Transverse colon (tissue), 3 donors: Measurements from ENCODE around the gene RET.

ENCODE experiments used
- POLR2A ChIP-seq: fragments of 450-650 bp; IDR thresholded peaks from one replicate; pipeline ENCODE4 v1.6.1; 2016; ENCODE audit warnings: antibody characterized with exemption, mild to moderate bottlenecking, moderate library complexity
- TF ChIP-seq, protein P1 (sequence below), 5 experiments: fragments of 200-600 bp in 3 of 5; fragments of 450-650 bp in 2 of 5; sonication (generic) in 3 of 5; IDR thresholded peaks; 1 replicate in 2 of 5; 2 replicates in 3 of 5; pipeline ENCODE4 v1.5.1; 2016 to 2017; ENCODE audit warnings: antibody characterized with exemption in 5 of 5, inconsistent platforms in 3 of 5, mild to moderate bottlenecking in 2 of 5, moderate library complexity in 1 of 5

DNA sequence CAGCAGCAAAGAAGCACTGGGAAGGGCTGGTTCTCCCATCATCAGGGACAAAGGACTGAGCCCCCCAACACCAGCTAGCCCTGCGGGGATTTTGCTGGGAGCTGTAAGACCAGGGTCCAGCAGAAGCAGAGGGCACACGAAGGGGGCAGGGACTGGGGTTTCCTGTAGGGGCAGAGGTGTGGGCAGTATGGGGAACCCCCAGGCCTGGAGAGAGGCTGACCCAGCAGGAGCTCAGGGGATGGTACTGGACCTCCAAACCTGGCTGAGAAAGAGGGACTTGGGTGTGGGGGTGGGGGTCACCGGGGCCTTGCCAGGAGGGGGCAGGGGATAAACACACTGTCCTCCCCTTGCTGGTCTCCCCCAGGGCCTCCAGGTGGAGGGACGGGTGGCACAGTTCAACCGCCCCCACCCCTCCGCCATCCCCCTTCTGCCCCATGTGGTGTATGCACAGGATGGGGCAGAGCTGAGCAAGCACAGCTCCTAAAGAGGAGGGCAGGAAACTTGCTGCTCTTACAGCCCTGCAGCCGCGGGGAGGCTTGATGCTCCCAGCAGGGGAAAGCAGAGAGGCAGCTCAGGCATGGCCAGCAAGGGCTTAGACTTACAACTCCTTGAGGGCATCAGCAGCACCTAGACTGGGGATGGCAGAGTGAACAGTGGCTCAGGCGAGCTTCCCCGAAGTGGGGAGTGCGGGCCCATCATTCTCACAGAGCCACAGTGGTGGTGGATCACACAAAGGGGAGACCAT lies 12.4 kb upstream of the RET start:
- no peak for TF ChIP-seq POLR2A
- TF ChIP-seq, protein P1, sequence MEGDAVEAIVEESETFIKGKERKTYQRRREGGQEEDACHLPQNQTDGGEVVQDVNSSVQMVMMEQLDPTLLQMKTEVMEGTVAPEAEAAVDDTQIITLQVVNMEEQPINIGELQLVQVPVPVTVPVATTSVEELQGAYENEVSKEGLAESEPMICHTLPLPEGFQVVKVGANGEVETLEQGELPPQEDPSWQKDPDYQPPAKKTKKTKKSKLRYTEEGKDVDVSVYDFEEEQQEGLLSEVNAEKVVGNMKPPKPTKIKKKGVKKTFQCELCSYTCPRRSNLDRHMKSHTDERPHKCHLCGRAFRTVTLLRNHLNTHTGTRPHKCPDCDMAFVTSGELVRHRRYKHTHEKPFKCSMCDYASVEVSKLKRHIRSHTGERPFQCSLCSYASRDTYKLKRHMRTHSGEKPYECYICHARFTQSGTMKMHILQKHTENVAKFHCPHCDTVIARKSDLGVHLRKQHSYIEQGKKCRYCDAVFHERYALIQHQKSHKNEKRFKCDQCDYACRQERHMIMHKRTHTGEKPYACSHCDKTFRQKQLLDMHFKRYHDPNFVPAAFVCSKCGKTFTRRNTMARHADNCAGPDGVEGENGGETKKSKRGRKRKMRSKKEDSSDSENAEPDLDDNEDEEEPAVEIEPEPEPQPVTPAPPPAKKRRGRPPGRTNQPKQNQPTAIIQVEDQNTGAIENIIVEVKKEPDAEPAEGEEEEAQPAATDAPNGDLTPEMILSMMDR (IDR thresholded peaks at IDR 0.05) = no peak
